HUES48 (cell line): ENCODE data around the gene TSC22D1.

Experiments
- H3K27ac ChIP-seq: one replicate; pipeline ENCODE4 v1.7.0; 2013; ENCODE audit warnings: low read depth, low read length, inconsistent platforms
- H3K27me3 ChIP-seq: 2 replicates; pipeline ENCODE4 v1.6.1; 2013; ENCODE audit warnings: mild to moderate bottlenecking, low read length; ENCODE audit not compliant: control insufficient read depth, insufficient read depth
- H3K36me3 ChIP-seq: 2 replicates; pipeline ENCODE4 v1.6.1; 2013; ENCODE audit warnings: low read length; ENCODE audit not compliant: control insufficient read depth, insufficient read depth
- H3K4me1 ChIP-seq: 2 replicates; pipeline ENCODE4 v1.6.1; 2013; ENCODE audit warnings: mild to moderate bottlenecking, low read length; ENCODE audit not compliant: control insufficient read depth, insufficient read depth
- H3K4me3 ChIP-seq: 2 replicates; pipeline ENCODE4 v1.5.1; 2013; ENCODE audit warnings: mild to moderate bottlenecking, low read depth, low read length
- H3K9ac ChIP-seq: 2 replicates; pipeline ENCODE4 v1.6.1; 2013; ENCODE audit warnings: mild to moderate bottlenecking, low read depth, low read length, moderate library complexity
- H3K9me3 ChIP-seq: 2 replicates; pipeline ENCODE4 v1.6.1; 2013; ENCODE audit warnings: low read length; ENCODE audit not compliant: control insufficient read depth, insufficient read depth

TSC22D1 gene

DNA sequence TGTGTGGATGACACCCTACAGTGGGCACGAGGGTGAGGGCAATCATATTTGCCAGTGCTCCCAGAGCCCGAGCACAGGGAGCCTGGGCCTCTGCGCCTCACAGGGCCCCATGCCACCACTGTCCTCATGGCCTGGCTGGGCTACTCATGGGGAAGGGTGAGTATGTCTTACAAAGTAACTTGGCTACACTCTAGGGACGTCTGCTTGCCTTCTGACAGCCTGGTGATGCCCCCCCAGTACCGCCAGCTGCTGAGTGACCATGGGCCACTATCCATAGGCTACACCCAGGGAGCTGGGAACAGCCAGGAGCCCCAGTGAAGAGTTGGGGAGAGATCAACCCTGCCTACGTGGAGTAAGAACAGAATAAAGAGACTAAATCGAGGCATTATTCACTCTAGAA is 123.7 kb downstream of the TSC22D1 start:
- H3K9ac ChIP-seq = no peak overlapping the region
- H3K27me3 ChIP-seq = no peaks in the 10 kb centered on the region
- no peaks in the 10 kb centered on the region; the same call in 1 of the 2 replicates for H3K4me1 ChIP-seq
- H3K27ac ChIP-seq = no peak overlapping the region
- no peaks in the 10 kb centered on the region for H3K9me3 ChIP-seq
- no peaks in the 10 kb centered on the region for H3K36me3 ChIP-seq
- H3K4me3 ChIP-seq = no peak overlapping the region

- no peak overlapping the region for H3K4me3 ChIP-seq
- no peak overlapping the region for H3K9ac ChIP-seq
- H3K36me3 ChIP-seq = no peaks in the 10 kb centered on the region
- H3K27ac ChIP-seq = no peak overlapping the region
- no peaks in the 10 kb centered on the region; the same call in 1 of the 2 replicates for H3K4me1 ChIP-seq
- no peaks in the 10 kb centered on the region for H3K9me3 ChIP-seq
- H3K27me3 ChIP-seq = no peaks in the 10 kb centered on the region
Measured at GRCh38 chr13:44451651-44452050, 124.5 kb downstream of the TSC22D1 start.

- Histone ChIP-seq H3K36me3 (no peaks in the 10 kb centered on the region), H3K9ac (no peak overlapping the region), H3K27me3 (no peaks in the 10 kb centered on the region), H3K27ac (no peak overlapping the region), H3K4me1 (no peaks in the 10 kb centered on the region; the same call in 1 of the 2 replicates), H3K9me3 (no peaks in the 10 kb centered on the region), H3K4me3 (no peak overlapping the region)
Measured at GRCh38 chr13:44451126-44451525, 125.0 kb downstream of the TSC22D1 start.

- Histone ChIP-seq H3K36me3 (no peaks in the 10 kb centered on the region), H3K27me3 (no peaks in the 10 kb centered on the region), H3K4me1 (no peaks in the 10 kb centered on the region; the same call in 1 of the 2 replicates), H3K4me3 (no peak overlapping the region), H3K27ac (no peak overlapping the region), H3K9ac (no peak overlapping the region), H3K9me3 (no peaks in the 10 kb centered on the region)
Measured at GRCh38 chr13:44449999-44450821, 125.9 kb downstream of the TSC22D1 start.

- Histone ChIP-seq H3K27ac (no peak overlapping the region), H3K9me3 (no peaks in the 10 kb centered on the region), H3K4me3 (no peak overlapping the region), H3K4me1 (no peaks in the 10 kb centered on the region; the same call in 1 of the 2 replicates), H3K27me3 (no peaks in the 10 kb centered on the region), H3K9ac (no peak overlapping the region), H3K36me3 (no peaks in the 10 kb centered on the region)
Measured at GRCh38 chr13:44448875-44449274, 127.3 kb downstream of the TSC22D1 start.

DNA sequence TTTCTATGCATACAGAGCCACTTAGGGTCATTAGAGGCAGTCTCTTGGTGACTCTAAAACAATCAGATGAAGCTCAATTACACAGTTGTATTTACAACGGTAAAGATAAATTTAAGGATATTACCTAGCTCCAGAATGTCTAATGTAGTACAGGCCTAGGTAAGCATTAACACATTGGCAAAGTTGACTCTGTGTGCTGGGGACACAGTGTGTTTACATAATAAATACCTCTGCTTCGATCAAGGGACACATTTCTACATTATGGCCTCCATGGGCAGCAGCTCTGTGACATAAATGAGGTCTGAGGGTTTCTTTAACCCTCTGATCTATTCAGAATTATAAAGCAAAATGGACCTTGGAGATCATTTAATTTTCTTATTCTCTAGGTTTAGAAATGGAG is 127.8 kb downstream of the TSC22D1 start:
- no peak overlapping the region for H3K4me3 ChIP-seq
- no peak overlapping the region for H3K27ac ChIP-seq
- H3K36me3 ChIP-seq = no peaks in the 10 kb centered on the region
- no peak overlapping the region for H3K9ac ChIP-seq
- H3K4me1 ChIP-seq = no peaks in the 10 kb centered on the region; the same call in 1 of the 2 replicates
- no peaks in the 10 kb centered on the region for H3K27me3 ChIP-seq
- no peaks in the 10 kb centered on the region for H3K9me3 ChIP-seq

GRCh38 chr13:44447783-44448321 is 128.3 kb downstream of the TSC22D1 start:
- H3K4me3 ChIP-seq = no peak overlapping the region
- no peaks in the 10 kb centered on the region; the same call in 1 of the 2 replicates for H3K4me1 ChIP-seq
- no peaks in the 10 kb centered on the region for H3K27me3 ChIP-seq
- no peaks in the 10 kb centered on the region for H3K9me3 ChIP-seq
- H3K9ac ChIP-seq = no peak overlapping the region
- no peaks in the 10 kb centered on the region for H3K36me3 ChIP-seq
- no peak overlapping the region for H3K27ac ChIP-seq

GRCh38 chr13:44440046-44440608 is 136.0 kb downstream of the TSC22D1 start:
- Histone ChIP-seq H3K9me3 (no peaks in the 10 kb centered on the region), H3K9ac (no peak overlapping the region), H3K4me3 (no peak overlapping the region), H3K4me1 (peaks cover 14% of the 10 kb centered on the region), H3K36me3 (no peaks in the 10 kb centered on the region), H3K27ac (peak overlapping the region; percentile 42), H3K27me3 (no peaks in the 10 kb centered on the region)

- H3K27me3 ChIP-seq = no peaks in the 10 kb centered on the region
- H3K36me3 ChIP-seq = peaks cover 2% of the 10 kb centered on the region
- no peak overlapping the region for H3K9ac ChIP-seq
- no peak overlapping the region for H3K4me3 ChIP-seq
- H3K4me1 ChIP-seq = peaks cover 17% of the 10 kb centered on the region
- H3K9me3 ChIP-seq = no peaks in the 10 kb centered on the region
- peak overlapping the region; percentile 42 for H3K27ac ChIP-seq
Measured at GRCh38 chr13:44439452-44440024, 136.6 kb downstream of the TSC22D1 start.

DNA sequence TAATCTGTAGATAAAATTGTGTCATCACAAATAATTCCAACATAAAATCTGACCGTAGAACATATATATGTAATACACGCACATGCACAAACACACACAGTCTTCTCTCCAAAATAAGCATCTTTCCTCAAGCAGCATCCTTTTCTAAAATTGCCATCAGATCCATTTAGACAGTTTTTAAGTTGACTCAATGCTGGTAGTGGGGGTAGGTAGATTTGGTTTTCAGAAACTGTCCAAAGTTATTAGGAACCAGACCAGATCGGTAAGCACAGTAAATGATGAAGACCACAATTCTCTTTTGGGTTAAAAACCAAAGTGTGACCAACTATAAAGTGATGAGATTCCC is 137.9 kb downstream of the TSC22D1 start:
- Histone ChIP-seq H3K9ac (no peak overlapping the region), H3K4me3 (no peak overlapping the region), H3K9me3 (no peaks in the 10 kb centered on the region), H3K4me1 (peaks cover 21% of the 10 kb centered on the region), H3K36me3 (peaks cover 16% of the 10 kb centered on the region), H3K27ac (no peak overlapping the region), H3K27me3 (no peaks in the 10 kb centered on the region)
